Daoy (cell line): ENCODE measurements around the gene LYZL4. TPM values are rescaled to one million over a fixed set of nuclear protein-coding genes. Genes with fewer than 3 reads are reported as not detected.

Experiments used
- DNase-seq: peaks from one replicate; pipeline ENCODE4 v3.0.0-alpha.2; 2015; ENCODE audit warnings: low read depth
- total RNA-seq: library from RNA; depleted of rRNA; stranded (reverse); fragments of >200 nt; shearing (Covaris generic); gene quantifications from 2 replicates; pipeline ENCODE4 v1.2.3, GENCODE V29; 2014; rRNA removed

LYZL4 gene, protein sequence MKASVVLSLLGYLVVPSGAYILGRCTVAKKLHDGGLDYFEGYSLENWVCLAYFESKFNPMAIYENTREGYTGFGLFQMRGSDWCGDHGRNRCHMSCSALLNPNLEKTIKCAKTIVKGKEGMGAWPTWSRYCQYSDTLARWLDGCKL
- total RNA-seq = 0.23 TPM in 1 of 2 replicates, not detected in the other

DNA sequence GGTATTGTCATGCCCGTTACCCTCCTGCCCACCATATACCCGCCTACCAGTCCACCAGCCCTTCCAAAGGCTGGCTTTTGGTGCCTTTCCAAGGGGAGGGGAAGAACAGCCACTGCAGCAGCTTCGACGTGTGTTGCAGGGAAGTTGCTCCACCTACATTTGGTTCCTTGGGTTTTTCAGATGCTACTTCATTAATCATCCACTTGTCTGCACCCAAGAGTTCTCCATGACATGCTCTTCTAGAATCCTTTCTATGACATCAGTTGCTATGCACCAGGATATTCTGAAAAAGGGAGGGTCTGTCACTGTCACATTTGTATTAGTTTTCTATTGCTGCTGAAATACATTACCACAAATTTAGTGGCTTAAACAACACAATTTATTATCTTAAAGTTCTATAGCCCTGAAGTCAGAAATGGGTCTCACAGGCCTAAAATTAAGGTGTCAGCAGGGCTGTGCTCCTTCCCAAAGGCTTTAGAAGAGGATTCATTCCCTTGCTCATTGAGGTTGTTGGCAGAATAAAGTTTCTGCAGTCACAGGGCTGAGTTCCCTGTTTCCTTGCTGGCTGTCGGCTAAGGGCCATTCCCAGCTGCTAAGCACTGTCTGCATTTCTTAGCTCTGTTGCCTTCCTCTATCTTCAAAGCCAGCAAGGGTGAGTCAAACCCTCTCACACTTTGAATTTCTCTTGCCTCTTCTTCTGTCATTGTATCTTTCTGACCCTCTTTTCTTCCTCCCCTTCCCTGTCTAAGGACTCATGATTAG is at the start of gene LYZL4:
LYZL4 (minus strand) TSS at position 241 of the 762 bp plus-strand sequence. CDS start 3,359 bp downstream, outside the sequence.
- DNase-seq = no peak

DNA sequence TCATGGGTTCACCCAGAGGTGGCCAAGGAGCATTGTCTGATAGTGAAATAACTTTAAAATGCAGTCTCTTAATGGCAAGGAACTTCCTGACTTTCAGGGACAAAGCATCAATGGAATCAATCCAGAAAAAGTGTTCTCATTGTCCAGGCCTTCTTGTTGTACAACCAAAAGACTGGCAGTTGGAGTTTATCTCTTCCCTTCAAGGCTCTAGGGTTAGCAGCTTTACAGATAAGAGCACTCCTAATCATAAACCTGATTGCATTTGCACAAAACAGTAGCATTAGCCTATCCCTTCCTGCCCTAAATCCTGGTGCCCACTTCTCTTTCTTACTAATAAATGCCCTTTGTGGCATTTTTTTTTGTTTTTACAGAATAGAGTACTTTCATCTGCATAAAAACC is 48.7 kb upstream of the LYZL4 start:
- no peak for DNase-seq

DNA sequence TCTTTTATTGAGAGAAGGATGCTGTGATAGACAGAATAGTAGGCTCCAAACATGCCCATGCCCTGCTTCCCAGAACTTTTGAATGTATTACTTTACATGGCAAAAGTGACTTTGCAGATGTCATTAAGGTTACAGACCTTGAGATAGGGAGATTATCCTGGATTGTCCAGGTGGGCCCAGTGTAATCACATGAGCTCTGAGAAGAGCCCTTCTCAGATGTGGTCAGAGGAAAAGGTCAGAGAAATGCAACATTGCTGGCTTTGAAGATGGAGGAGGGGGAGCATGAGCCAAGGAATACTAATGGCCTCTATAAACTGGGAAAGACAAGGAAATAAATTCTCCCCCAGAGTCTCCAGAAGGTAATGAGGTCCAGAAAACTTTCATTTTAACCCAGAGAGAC is 45.8 kb upstream of the LYZL4 start:
- DNase-seq = no peak

DNA sequence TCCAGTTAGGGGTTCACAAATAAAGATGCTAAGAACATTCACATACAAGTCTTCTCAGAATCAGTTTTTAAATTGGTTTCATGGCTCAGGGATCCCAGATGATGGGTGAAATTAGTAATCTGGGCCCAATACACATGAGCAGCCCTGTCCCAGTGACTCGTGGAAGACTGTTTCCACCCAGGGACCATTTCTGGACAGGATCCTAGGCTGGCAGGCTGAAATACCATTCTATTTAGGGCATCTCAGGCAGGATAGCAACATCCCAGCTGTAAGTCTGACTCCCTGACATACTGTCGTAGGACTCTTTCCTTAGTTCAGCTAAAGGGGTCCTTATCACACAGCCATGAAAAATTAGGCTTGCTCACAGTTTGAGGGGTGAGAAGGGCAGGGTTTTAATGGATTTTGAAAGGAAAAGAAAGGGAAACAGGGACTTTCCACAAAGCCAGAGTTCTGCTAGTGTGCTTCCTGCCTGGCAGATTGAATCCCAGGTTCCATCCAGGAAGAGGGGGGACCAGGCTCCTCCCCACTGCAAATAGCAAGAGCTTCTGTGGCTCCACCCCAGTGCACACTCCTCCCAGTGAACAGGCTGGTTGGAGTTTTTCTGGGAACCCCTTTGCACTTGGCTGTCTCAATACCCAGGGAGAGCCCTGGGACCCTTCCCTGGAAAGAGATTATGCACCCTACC is 41.3 kb upstream of the LYZL4 start:
- peak; percentile 40 for DNase-seq

DNA sequence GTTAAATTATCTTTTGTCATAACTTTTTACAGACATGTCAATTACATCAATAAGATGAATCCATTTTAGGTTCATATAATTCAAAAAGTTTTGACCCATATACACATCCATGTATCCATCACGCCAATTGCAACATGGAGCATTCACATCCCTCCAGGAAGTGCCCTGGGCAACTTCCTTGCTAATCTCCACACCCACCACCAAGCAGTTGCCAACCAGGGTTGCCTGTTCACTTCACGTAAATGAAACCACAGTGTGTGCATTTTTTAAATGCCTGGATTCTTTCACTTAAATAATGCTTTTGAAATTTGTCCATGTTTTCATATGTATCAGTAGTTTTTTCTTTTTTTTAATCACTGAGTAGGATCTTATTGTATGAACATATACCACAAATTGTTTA is 40.7 kb upstream of the LYZL4 start:
- peak; percentile 18 for DNase-seq

DNA sequence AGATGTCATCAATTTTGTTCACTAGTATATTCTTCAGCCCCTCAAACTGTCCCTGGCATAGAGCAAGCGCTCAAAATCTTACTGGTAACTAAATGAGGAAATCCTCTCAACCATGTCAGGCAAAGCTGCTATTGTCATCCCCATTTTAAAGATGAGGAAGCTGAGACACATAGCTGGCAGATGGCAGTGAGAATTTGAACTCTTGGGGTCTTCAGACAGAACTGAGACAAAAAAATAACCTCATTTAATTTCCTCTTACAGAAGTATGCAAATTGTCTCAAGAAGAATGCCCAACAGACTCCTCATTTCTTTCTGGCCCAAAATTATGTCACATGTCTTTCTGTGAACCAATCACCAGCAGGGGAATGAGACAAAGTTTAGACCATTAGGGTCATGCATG is 40.2 kb upstream of the LYZL4 start:
- no peak for DNase-seq

DNA sequence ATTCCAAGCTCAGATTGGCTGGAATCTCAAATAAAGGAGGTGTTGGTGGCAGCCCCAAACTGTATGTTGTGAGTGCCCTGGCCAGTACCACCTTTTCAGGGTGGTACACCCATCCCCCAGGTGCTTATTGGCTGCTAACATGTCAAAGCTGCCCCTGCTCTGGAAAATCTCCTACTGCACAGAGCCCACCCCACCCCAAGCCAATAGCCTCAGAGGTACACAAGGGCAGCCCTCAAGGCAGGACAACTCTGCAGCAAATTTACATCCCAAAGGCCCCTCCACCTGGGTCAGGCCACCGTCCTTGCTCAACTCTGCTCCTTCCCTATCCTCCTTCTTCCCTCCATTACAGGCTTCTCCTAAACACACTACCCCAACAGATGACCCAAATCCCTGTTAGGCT is 37.1 kb upstream of the LYZL4 start:
- DNase-seq = no peak

DNA sequence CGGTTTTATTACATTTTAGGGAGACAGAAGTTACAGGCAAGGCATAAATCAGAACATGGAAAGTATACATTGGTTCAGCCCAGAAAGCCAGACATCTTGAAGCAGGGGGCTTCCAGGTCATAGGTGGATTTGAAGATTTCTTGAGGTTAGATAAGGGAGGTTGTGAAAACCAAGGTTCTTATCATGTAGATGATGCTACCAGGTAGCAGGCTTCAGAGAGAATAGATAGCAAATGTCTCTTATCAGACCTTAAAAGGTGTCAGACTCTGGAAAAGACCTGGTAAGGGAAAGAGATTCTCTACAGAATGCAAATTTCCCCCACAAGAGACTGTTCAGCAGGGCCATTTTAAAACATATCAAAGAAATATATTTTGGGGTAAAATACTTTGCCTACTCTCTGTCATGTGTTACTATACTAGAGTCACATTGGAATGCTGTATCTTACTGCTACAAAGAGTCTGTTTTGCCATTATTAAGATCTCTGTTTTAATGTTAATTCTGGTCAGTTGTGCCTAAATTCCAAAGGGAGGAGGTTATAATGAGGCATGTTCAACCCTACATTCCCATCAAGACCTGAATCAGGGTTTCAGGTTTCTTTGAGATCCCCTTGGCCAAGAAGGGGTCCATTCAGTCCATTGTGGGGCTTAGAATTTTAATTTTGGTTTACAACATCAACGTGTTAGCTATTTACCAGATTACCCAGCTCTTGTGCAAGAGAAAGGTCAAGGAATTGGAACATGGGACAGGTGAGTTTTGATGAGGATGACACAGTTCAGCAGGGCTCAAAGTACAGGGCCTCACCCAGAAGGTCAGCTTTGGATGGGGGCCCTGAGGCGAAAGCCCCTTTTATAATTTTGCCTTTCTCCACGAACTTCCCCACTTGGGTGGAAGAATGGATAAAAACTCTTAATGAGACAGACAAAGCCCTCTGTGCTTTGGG is 36.0 kb upstream of the LYZL4 start:
- no peak for DNase-seq

DNA sequence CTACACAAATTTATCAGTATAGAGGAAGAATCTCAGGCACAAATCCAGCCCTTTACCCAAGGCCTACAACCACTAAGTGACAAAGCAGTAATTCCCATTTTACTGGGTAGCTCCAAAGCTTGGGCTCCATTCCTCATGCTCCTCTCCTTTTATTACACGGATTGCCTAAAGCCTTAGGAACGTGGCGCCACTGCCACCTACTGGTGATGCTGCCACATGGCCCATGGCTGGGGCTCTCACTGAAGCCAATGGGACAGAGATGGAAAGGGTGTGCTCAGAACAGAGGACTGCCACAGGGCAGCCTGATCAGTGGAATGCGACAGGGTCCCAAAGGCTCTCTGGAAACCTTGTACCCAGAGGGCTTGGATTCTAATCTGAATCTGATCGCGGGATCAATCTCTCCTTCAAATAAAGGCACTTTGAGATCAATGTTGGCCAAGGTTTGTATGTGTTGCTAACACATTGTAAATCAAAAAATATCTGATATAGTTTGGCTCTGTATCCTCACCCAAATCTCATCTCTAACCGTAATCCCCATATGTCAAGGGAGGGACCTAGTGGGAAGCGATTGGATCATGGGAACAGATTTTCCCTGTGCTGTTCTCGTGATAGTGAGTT is 33.5 kb upstream of the LYZL4 start:
- peak; percentile 83 for DNase-seq

DNA sequence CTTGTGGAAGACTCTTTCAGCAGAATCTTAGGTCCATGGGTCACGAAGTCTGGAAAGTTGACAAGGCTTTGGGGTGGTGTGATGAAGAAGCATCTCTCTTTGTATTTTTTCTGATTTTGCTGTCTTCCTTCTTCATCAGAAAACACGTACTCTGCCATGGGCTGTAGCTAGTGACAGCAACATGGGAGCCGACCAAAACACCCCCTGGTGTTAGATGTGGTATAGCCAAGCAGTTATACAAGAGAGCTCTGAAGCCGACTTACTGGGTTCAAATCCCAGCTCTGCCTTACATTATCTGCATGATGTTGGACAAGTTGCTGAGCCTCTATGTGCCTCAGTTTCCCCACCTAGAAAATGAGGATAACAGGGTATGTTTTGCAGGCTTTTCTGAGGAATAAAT is 32.9 kb upstream of the LYZL4 start:
- no peak for DNase-seq

DNA sequence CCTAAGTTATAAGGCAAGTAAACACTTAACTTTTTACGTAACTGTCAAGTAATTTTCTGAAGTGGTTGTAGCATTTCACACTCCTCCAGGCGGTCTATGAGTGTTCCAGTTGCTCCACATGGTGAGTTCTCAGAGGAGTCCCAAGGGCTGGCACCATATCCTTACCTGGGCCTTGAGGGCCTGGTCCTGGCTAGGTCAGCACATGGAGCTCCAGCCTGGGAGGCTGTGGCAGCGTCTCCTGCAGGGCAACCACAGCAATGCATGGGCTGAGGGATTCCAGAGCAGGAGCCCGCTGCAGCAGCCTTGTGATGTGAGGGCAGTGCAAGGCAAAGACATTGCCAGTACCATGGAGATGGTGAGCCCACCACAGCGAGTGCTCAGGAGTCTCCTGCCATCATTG is 32.2 kb upstream of the LYZL4 start:
- no peak for DNase-seq

DNA sequence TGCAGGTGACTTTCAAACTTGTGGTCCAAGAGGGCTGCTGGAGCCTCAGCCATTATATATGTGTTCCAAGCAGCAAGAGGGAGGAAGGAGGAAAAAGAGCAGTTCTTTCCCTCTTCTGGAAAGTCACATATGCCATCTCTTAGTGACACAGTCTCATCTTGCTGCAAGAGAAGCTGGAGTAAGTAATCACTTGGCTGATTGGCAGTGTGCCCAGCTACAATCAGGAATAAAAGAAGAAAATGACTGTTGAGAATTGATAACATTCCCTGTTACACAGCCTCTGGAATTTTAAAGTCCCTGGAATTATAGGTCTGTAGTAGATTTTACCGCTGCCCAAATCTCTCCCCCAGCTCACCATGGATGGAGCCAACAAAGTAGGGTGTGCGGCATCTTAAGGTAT is 31.4 kb upstream of the LYZL4 start:
- DNase-seq = no peak

DNA sequence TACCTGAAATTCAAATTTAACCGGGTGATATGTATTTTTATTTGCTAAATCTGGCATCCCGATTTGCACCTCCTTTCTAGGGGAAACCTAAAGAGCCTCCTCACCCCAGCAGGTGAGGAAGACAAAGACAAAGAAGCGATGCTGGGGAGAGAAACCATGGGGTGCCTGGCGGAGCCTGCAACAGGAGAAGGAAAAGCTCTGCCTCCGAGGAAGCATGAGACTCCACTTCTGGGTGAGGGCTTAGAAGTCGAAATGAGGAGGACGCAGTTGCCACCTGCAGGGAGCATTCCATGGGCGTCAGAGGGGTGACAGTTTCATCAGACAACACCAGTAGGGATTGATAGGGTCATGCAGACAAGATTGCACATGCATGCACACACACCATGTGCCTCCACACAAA is 30.5 kb upstream of the LYZL4 start:
- DNase-seq = no peak

DNA sequence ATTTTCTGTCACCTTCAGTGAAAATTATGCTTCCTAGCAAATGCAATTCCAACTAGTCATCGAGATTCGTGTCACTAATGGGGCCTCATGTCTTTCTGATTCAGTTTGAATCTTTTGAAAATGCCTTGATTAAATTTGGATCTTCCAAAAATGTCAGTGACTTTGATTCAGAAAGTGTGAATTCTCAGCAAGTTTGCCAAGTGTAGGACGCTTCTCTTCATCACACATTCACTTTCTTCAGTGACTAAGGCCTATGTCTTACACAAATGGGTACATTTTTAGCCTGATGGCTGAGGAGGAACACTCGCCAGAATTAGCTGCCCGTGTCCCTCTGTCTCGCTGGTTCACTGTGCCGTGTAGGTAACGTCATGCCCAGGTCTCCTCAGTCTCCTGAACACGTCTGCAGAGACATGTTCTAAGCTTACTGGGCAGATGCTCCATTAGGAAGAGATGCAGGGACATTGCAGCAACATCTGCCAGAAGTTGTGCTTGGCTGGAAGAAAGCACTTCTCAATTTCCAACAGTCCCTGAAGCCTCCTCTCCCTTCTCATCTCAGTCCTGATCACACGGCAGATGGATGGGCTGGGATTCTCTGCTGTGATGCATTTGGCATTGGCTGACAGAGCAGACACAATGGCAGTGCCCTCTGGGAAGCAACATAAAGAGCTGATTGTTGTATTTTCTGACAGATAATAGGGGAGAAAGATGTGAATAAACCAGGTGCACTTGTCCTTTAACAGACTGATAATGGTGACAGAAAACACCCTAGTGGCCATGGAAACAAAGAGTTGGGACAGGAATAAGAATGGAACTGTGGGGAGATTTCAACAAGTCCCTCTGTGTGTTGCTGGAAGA is 29.1 kb upstream of the LYZL4 start:
- no peak for DNase-seq

DNA sequence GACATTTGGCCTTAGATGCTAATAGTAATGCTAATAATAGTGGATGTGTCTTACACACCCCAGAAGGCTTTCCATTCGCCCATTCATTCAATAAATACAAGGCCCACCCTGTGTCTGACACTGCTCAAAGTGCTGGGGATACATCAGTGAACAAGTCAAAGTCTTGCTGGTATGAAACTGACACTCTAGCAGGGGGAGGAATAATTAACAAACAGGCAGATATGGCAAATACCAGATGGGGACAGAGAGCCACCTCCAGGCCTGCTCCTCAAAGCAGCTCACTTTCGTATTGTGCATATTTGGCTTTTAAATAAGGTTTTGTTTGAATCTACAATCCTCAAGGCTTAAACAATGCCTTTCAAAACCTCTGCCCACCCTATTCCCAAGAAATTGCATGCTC is 28.3 kb upstream of the LYZL4 start:
- DNase-seq = no peak

DNA sequence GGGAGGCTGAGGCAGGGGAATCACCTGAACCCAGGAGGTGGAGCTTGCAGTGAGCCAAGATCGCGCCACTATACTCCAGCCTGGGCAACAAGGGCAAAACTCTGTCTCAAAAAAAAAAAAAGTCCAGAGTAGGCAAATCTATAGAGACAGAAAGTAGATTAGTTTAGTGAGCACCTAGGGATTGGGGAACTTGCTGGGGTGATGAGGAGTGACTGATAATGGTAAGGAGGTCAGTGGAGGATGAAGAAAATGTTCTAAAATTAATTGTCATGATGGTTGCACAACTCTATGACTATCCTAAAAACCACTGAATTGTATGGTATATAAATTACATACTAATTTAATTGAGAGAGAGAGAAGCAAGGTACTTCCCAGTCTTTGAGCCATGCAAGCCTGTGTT is 27.8 kb upstream of the LYZL4 start:
- DNase-seq = no peak

DNA sequence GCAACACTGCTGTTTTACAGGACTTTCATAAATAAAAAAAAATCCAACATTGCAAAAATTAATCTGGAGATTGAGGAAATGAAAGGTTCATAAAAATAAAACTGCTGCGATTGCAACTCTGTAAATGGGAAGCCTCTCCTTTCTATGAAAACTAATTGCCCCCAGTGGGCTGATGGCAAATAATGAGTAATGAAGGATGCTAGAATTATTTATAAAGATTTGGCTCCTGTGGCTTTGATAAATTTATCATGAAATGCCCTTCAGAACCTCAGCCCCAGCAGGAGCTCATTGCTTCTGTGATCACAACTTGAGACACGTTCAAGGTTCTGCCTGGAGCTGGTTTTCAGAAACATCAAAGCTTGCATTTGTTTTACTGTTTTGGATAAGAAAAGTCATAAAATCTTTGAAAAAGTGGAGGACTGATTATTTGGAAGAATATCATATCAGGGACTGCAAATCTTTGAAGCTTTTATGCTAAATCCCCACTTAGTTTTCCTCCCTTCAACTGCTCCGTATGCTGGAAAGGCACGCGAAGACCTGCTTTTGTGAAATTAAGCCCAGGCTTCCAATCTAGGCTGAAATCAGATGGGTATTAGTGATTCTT is 24.5 kb upstream of the LYZL4 start:
- DNase-seq = no peak

DNA sequence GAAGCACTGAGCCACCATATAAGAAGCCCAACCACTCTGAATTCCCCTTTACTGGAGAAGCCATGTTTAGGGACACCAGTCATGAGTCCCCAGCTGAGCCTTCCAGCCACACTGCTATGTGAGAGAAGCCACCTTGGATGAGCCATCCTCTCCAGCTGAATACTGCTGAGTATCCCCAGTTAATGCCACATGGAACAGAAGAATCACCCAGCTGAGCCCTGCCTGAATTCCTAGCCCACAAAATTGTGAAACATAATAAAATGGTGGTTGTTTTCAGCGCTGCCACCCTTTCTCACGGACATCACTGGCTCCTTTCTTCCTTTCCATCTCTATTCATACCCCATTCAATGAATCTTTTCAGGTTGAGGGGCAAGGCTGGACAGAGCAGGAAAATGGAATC is 22.1 kb upstream of the LYZL4 start:
- no peak for DNase-seq

DNA sequence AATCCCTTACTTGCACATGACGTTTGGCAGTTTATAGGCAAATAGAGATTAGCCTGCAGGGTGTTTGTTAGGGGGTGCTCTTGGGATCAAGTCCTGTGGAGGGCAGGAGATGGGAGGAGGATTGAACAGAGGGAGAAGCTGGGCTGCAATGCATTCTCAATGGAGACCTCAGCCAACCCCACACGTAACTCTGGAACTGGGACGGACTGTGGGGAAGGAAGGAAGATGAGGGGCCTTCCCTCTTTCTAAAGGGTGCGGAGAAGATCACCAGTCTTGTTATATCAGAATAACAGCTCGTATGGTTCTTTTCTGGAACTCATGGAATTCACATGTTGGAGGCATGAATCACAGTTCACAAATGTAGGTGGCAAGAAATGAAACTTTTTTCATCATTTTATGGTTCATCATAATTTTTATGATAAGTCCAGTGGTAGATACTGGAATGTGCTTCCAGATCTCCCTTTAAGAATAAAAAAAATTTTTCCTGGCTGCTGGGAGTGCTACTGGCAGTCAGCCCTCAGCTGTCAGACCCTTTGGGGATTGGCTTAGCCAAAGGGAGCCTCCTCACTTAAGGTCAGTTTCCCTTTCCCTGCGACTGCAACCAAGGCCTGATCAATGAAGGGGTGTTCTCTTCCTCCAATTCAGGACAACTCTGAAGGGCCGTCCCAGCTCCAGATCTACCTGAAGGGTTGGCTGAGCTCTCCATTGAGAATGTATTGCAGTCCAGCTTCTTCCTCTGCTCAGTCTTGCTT is 20.5 kb upstream of the LYZL4 start:
- DNase-seq = no peak
